HepG2 (cell line): ENCODE measurements around the gene MTMR10. TPM values are rescaled to one million over a fixed set of nuclear protein-coding genes. Genes with fewer than 3 reads are reported as not detected.

ENCODE experiments used
- CENPT ChIP-seq: sonication (generic); formaldehyde crosslinking; IDR thresholded peaks from 2 replicates; pipeline ENCODE4 v1.8.0; 2022; ENCODE audit warnings: low read depth, mild to moderate bottlenecking, moderate library complexity, missing genetic modification reagents
- FOXO1 ChIP-seq: sonication (generic); formaldehyde crosslinking; IDR thresholded peaks from 2 replicates; pipeline ENCODE4 v1.4.0; 2020; ENCODE audit warnings: missing genetic modification reagents
- GABPA ChIP-seq, 2 experiments: IDR thresholded peaks; 2 replicates each; pipeline ENCODE4 v1.6.1; 2011 to 2016; ENCODE audit warnings: low read depth in 2 of 2, low read length in 1 of 2, missing biosample characterization in 1 of 2, missing genetic modification characterization in 1 of 2
- HES4 ChIP-seq: sonication (generic); formaldehyde crosslinking; IDR thresholded peaks from 2 replicates; pipeline ENCODE4 v1.9.0; 2021; ENCODE audit warnings: mild to moderate bottlenecking, missing genetic modification reagents, borderline replicate concordance
- KAT8 ChIP-seq: IDR thresholded peaks from 2 replicates; pipeline ENCODE4 v1.6.1; 2016; ENCODE audit warnings: missing genetic modification reagents, missing compliant biosample characterization
- MXD4 ChIP-seq: IDR thresholded peaks from 2 replicates; pipeline ENCODE4 v1.6.1; 2016; ENCODE audit warnings: mild to moderate bottlenecking, missing biosample characterization, missing genetic modification reagents
- RAD51 ChIP-seq: fragments of 450-650 bp; IDR thresholded peaks from 2 replicates; pipeline ENCODE4 v1.6.1; 2016; ENCODE audit warnings: borderline replicate concordance
- SOX5 ChIP-seq: IDR thresholded peaks from 2 replicates; pipeline ENCODE4 v1.6.1; 2016; ENCODE audit warnings: borderline replicate concordance
- SP140L ChIP-seq: sonication (generic); formaldehyde crosslinking; IDR thresholded peaks from 2 replicates; pipeline ENCODE4 v1.4.0; 2020; ENCODE audit warnings: missing genetic modification reagents, borderline replicate concordance
- ZNF260 ChIP-seq: sonication (generic); formaldehyde crosslinking; IDR thresholded peaks from 2 replicates; pipeline ENCODE4 v1.4.0; 2020; ENCODE audit warnings: missing genetic modification reagents, low read depth, mild to moderate bottlenecking, borderline replicate concordance
- ZNF724P ChIP-seq: sonication (generic); formaldehyde crosslinking; IDR thresholded peaks from 2 replicates; pipeline ENCODE4 v1.8.0; 2022; ENCODE audit warnings: missing genetic modification reagents, borderline replicate concordance
- polyA plus RNA-seq, 8 experiments: library from polyadenylated mRNA; depleted of rRNA in 3 of 8; stranded (reverse) in 7 of 8; unstranded in 1 of 8; fragments of >200 nt; fragmentation: Illumina TruSeq in 4 of 8; extraction: Trizol in 4 of 8; gene quantifications; 2 replicates each; pipeline versions ENCODE4 v1.2.1 to v1.2.3, GENCODE V29; 2011 to 2016; ENCODE audit warnings: low read depth in 4 of 8, missing spikeins in 1 of 8, mixed read lengths in 1 of 8; ENCODE audit not compliant: insufficient read depth in 1 of 8
- total RNA-seq, 5 experiments: library from RNA; depleted of rRNA; stranded (reverse); fragments of >200 nt; fragmentation: Illumina TruSeq; extraction: Trizol; gene quantifications; 2 replicates each; pipeline ENCODE4 v1.2.3, GENCODE V29; 2016; ENCODE audit warnings: low read depth in 1 of 5
- TF ChIP-seq, protein P1 (sequence below): sonication (generic); formaldehyde crosslinking; IDR thresholded peaks from 2 replicates; pipeline ENCODE4 v1.4.0; 2020; ENCODE audit warnings: missing genetic modification reagents, borderline replicate concordance
- TF ChIP-seq, protein P2 (sequence below): sonication (generic); formaldehyde crosslinking; IDR thresholded peaks from 2 replicates; pipeline ENCODE4 v1.4.0; 2020; ENCODE audit warnings: missing genetic modification reagents
- TF ChIP-seq, protein P3 (sequence below): sonication (generic); formaldehyde crosslinking; IDR thresholded peaks from 2 replicates; pipeline ENCODE4 v1.4.0; 2020; ENCODE audit warnings: missing genetic modification reagents
- TF ChIP-seq, protein P4 (sequence below): sonication (generic); formaldehyde crosslinking; IDR thresholded peaks from 2 replicates; pipeline ENCODE4 v1.4.0; 2020; ENCODE audit warnings: missing genetic modification reagents
- TF ChIP-seq, protein P5 (sequence below): sonication (generic); formaldehyde crosslinking; conservative IDR thresholded peaks from 2 replicates; pipeline ENCODE4 v1.4.0; 2020; ENCODE audit warnings: missing genetic modification reagents

MTMR10 gene
- total and polyA plus RNA-seq, 2 of the 13 experiments (the other 11 are each of a cell fraction or from before 2014, with no cell fraction given) = 10.2 to 17.4 TPM

DNA sequence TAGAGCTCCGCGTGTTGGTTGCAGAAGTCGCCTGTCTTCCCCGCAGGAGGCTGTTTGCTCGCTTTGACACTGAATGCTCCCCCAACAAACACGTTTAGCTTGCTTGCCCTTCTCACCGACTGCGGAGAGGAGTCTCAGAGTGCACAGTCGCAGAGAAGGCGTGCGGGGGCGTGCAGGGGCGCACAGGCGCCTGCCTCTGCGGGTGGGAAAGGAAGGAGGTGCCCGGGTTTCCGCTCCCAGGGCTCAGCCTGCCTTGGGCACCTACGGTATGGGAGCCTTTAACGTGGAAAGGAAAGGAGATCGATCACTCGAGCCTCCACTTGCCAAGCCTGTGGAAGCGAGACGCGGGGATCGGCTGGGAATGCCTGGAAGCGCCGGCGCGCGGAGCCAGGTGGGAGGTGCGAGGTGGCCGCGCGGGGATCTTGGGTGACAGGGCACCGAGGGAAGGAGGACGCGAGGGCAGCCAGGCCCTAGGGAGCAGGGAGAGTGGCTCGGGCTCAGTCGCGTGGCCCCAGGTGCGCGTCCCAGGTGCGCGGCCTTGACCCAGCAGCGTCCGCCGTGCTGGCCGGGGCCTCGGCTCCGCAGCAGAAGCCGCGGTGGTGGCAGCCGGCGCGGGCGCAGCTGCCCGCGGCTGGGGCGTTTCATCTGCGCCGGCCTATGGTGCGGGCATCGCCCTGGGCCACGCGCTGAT, 87.8 kb downstream of the MTMR10 start, which contains the start of gene FAN1 (continued):
- peak; percentile 45; the same call in 1 of the 2 replicates for TF ChIP-seq SOX5 (CRISPR knock-in tag)
- TF ChIP-seq SP140L (CRISPR knock-in tag) = no peak
- TF ChIP-seq, protein P1, sequence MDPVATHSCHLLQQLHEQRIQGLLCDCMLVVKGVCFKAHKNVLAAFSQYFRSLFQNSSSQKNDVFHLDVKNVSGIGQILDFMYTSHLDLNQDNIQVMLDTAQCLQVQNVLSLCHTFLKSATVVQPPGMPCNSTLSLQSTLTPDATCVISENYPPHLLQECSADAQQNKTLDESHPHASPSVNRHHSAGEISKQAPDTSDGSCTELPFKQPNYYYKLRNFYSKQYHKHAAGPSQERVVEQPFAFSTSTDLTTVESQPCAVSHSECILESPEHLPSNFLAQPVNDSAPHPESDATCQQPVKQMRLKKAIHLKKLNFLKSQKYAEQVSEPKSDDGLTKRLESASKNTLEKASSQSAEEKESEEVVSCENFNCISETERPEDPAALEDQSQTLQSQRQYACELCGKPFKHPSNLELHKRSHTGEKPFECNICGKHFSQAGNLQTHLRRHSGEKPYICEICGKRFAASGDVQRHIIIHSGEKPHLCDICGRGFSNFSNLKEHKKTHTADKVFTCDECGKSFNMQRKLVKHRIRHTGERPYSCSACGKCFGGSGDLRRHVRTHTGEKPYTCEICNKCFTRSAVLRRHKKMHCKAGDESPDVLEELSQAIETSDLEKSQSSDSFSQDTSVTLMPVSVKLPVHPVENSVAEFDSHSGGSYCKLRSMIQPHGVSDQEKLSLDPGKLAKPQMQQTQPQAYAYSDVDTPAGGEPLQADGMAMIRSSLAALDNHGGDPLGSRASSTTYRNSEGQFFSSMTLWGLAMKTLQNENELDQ (CRISPR knock-in tag) = 0 out of 2 replicates have a peak, but pooled peaks have one; percentile 75
- TF ChIP-seq CENPT (CRISPR knock-in tag) = peak; percentile 66; the same call in 1 of the 2 replicates
- peak; percentile 94 for TF ChIP-seq KAT8
- TF ChIP-seq, protein P2, sequence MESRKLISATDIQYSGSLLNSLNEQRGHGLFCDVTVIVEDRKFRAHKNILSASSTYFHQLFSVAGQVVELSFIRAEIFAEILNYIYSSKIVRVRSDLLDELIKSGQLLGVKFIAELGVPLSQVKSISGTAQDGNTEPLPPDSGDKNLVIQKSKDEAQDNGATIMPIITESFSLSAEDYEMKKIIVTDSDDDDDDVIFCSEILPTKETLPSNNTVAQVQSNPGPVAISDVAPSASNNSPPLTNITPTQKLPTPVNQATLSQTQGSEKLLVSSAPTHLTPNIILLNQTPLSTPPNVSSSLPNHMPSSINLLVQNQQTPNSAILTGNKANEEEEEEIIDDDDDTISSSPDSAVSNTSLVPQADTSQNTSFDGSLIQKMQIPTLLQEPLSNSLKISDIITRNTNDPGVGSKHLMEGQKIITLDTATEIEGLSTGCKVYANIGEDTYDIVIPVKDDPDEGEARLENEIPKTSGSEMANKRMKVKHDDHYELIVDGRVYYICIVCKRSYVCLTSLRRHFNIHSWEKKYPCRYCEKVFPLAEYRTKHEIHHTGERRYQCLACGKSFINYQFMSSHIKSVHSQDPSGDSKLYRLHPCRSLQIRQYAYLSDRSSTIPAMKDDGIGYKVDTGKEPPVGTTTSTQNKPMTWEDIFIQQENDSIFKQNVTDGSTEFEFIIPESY = no peak
- no peak; the same call in 1 of the 2 replicates for TF ChIP-seq FOXO1 (CRISPR knock-in tag)
- TF ChIP-seq, protein P3, sequence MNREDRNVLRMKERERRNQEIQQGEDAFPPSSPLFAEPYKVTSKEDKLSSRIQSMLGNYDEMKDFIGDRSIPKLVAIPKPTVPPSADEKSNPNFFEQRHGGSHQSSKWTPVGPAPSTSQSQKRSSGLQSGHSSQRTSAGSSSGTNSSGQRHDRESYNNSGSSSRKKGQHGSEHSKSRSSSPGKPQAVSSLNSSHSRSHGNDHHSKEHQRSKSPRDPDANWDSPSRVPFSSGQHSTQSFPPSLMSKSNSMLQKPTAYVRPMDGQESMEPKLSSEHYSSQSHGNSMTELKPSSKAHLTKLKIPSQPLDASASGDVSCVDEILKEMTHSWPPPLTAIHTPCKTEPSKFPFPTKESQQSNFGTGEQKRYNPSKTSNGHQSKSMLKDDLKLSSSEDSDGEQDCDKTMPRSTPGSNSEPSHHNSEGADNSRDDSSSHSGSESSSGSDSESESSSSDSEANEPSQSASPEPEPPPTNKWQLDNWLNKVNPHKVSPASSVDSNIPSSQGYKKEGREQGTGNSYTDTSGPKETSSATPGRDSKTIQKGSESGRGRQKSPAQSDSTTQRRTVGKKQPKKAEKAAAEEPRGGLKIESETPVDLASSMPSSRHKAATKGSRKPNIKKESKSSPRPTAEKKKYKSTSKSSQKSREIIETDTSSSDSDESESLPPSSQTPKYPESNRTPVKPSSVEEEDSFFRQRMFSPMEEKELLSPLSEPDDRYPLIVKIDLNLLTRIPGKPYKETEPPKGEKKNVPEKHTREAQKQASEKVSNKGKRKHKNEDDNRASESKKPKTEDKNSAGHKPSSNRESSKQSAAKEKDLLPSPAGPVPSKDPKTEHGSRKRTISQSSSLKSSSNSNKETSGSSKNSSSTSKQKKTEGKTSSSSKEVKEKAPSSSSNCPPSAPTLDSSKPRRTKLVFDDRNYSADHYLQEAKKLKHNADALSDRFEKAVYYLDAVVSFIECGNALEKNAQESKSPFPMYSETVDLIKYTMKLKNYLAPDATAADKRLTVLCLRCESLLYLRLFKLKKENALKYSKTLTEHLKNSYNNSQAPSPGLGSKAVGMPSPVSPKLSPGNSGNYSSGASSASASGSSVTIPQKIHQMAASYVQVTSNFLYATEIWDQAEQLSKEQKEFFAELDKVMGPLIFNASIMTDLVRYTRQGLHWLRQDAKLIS (CRISPR knock-in tag) = no peak
- TF ChIP-seq ZNF260 = no peak
- TF ChIP-seq, protein P4, sequence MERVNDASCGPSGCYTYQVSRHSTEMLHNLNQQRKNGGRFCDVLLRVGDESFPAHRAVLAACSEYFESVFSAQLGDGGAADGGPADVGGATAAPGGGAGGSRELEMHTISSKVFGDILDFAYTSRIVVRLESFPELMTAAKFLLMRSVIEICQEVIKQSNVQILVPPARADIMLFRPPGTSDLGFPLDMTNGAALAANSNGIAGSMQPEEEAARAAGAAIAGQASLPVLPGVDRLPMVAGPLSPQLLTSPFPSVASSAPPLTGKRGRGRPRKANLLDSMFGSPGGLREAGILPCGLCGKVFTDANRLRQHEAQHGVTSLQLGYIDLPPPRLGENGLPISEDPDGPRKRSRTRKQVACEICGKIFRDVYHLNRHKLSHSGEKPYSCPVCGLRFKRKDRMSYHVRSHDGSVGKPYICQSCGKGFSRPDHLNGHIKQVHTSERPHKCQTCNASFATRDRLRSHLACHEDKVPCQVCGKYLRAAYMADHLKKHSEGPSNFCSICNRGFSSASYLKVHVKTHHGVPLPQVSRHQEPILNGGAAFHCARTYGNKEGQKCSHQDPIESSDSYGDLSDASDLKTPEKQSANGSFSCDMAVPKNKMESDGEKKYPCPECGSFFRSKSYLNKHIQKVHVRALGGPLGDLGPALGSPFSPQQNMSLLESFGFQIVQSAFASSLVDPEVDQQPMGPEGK = peak; percentile 82
- peak; percentile 45; the same call in 1 of the 2 replicates for TF ChIP-seq GABPA (IDR thresholded peaks at IDR 0.05; ENCODE audit: low read depth, low read length)
- TF ChIP-seq GABPA (CRISPR knock-in tag; IDR thresholded peaks at IDR 0.05; ENCODE audit: low read depth) = peak; percentile 81
- TF ChIP-seq ZNF724P = peak; percentile 98
- TF ChIP-seq, protein P5, sequence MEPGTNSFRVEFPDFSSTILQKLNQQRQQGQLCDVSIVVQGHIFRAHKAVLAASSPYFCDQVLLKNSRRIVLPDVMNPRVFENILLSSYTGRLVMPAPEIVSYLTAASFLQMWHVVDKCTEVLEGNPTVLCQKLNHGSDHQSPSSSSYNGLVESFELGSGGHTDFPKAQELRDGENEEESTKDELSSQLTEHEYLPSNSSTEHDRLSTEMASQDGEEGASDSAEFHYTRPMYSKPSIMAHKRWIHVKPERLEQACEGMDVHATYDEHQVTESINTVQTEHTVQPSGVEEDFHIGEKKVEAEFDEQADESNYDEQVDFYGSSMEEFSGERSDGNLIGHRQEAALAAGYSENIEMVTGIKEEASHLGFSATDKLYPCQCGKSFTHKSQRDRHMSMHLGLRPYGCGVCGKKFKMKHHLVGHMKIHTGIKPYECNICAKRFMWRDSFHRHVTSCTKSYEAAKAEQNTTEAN (CRISPR knock-in tag) = peak; percentile 92
- TF ChIP-seq MXD4 (CRISPR knock-in tag) = peak; percentile 89
- peak; percentile 86 for TF ChIP-seq HES4 (CRISPR knock-in tag)
- TF ChIP-seq RAD51 = no peak
